Inflammatory macrophage (primary cell): ENCODE results near the gene FAM221B.

Source experiments
- DNase-seq, 2 donors: peaks; one replicate each; pipeline ENCODE4 v3.0.0-alpha.2; 2020 to 2022
- total RNA-seq, 18 experiments: gene quantifications; one replicate each; lab custom pipeline; 2026; ENCODE audit warnings: mixed read lengths in 6 of 18, inconsistent platforms in 2 of 18; lab: John Stamatoyannopoulos, UW

The FAM221B gene, protein sequence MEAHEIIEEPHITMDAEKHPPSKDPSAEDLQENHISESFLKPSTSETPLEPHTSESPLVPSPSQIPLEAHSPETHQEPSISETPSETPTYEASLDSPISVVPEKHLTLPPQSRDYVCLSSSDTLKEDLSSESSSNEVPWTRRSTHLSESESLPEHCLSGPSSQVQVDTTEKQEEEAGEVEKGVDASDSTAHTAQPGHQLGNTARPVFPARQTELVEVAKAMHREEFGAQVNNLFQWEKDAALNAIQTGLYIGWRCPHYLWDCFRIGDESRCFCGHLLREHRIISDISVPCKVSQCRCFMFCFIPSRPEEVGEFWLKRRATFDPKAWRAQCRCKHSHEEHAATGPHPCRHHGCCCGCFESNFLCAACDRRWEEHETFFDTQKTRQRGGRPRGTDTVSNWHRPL
- total RNA-seq: 0 to 0.12 (median 0) reads per million in 18 experiments

DNA sequence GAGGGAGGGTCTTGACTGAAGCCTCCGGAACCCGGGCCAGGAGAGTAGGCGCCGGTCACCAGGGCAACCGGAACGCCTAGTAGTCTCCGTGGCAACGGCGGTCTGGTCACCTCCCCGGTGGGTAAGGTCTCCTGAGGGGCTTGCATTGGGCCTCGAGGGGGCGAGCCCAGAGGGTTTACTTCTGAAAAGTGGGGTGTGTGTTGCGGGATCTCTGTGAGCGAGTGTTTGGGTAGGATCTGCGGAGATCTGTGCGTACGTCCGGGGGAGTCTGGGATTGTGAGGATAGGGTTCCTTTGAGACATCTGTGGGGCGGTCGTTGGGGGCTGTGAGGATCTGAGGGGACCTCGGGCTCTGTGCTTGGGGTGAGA lies at the start of gene FAM221B:
FAM221B (minus strand) TSS at position 17 of the 368 bp plus-strand sequence. CDS start 2,571 bp downstream, outside the sequence.
- no peak for DNase-seq

DNA sequence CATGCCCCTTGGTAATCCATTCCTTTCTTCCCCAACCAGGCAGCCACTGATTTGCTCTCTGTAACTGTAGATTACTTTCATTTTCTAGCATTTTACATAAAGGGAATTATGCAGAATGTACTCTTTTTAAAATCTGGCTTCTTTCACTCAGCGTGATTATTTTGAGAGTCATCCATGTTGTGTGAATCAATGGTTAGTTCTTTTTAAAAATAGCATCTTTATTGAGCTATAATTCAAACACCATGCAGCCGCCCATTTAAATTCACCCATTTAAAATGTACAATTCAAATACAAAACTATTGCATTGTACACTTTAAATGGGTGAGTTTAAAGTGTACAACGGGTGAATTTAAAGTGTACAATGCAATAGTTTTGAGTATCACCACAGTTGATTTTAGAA lies 44.0 kb upstream of the FAM221B start:
- no peak for DNase-seq

DNA sequence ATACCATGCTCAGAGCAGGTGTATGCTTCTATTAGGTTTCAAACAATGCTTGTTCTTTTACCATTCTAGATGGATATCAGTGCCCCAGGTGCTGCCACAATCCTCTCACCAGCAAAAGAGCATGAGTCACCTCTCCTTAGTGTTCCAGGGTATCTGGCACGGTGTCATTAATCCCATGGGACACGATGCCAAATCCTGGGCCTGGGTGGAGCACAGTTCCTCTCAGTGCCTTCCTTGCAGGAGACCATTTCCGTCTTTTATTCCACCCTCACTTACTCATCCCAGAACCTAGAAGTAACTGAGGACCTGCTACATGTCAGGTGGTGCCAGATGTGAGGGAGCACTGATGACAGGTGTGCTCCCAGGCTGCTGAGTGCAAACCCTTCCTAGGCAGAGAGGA lies 43.0 kb upstream of the FAM221B start:
- no peak for DNase-seq

DNA sequence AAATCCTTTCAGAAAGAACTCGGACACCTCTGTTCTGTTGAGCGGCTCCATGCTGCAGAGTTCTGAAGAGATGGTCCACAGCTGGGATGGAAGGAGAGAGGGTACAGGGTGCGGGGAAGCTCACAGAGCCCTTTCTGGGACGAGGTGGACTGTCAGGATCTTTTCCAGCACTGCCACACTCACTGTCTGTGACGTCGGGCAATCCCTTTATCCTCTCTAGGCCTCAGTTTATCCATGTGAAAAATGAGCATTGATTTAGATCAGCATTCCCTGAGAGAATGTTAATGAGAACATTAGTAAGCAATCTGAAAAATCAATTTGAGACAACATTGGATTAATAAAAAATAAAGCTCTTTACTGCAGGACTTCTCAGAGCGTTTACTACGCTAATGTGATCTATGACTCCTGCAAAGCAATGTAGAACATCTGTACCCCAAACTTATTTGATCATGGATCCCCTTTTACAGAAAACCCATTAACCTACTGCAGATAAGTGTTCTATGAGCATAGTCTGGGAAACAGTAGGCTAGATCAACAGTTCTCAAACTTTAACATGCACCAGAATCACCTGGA lies 41.9 kb upstream of the FAM221B start, which contains the start of gene OR13J1:
OR13J1 (minus strand) TSS at position 51 of the 573 bp plus-strand sequence; CDS start at position 51, 0 bp downstream.
- DNase-seq: no peak

GRCh38 chr9:35869621-35870216 lies 41.2 kb upstream of the FAM221B start:
- DNase-seq: no peak

GRCh38 chr9:35868933-35869332 lies 40.4 kb upstream of the FAM221B start:
- no peak for DNase-seq

GRCh38 chr9:35867538-35867937 lies 39.0 kb upstream of the FAM221B start:
- DNase-seq: no peak

DNA sequence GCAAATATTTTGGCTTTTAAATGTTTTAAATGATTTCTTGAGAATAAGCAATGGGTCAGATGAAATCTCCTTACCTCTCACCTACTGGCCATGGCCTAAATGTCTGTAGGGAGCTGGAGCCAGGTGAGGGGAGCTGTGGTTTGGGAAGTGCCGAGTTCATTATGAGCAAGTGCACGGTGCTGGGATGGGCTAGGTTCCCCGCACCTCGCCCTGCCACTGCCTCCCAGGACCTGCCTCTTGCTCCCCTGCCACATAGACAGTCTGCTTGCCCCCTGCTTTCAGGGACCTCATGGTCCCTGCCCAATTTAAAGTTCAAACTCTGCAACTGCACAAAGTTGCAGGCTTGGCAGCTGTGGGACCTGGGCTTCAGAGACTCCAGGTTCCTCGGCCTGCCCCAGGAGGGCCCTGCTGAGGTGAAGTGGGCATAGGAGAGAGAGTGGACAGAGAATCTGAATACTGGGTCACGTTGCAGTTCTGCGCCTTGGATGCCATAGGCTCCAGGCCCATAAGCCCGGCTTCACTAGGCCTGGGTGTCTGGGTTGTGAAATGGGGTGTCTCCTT lies 36.2 kb upstream of the FAM221B start:
- no peak for DNase-seq

DNA sequence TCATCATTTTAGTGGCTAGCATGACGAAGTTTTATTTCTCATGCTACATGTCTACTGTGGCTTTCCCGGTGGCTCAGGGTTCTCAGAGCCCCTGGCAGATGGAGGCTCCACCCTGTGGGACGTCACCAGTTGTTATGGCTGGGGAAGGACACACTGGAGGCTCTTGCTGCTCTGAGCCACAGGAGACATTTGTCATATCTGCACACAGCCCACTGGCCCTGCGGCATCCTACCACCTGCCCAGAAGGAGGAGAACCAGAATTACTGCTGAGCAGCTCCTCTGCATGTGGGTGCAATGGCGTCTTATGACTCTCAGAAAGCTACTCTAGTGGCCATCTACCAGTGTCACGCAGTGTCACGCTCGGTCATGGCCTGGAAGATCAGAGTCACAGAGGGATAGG lies 35.1 kb upstream of the FAM221B start:
- no peak for DNase-seq

- no peak for DNase-seq
Measured at GRCh38 chr9:35862328-35862727, 33.8 kb upstream of the FAM221B start.

GRCh38 chr9:35861161-35861897 lies 32.8 kb upstream of the FAM221B start:
- no peak for DNase-seq

- no peak for DNase-seq
Measured at GRCh38 chr9:35859990-35860339, 31.4 kb upstream of the FAM221B start.

DNA sequence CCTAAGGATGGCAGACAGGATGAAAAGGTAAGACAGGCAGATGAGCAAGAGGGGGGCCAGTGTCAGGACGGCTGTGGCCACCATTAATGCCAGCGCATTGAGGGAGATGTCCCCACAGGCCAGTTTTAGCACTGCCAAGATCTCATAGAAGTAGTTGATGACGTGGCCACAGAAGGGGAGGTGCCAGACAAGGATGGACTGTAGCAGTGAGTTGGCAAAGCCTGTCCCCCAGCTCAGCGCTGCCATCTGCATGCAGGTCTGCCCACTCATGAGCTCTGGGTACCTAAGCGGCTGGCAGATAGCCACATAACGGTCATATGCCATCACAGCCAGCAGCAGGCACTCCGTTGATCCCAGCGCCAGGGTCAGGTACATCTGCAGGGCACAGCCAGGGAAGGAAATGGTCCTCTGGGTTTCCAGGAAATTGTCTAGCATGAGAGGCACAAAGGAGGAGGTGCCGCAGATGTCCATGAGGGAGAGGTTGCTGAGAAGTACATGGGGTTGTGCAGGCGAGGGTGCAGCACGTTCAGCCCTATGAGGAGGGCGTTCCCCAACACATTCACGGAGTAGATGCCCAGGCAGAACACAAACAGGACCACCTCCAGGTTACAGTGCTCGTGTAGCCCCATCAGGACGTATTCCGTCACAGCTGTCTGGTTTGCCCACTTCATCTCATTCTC lies 30.9 kb upstream of the FAM221B start:
- DNase-seq: no peak

- no peak for DNase-seq
Measured at GRCh38 chr9:35858458-35858857, 29.9 kb upstream of the FAM221B start.

- no peak for DNase-seq
Measured at GRCh38 chr9:35856882-35857281, 28.4 kb upstream of the FAM221B start.

DNA sequence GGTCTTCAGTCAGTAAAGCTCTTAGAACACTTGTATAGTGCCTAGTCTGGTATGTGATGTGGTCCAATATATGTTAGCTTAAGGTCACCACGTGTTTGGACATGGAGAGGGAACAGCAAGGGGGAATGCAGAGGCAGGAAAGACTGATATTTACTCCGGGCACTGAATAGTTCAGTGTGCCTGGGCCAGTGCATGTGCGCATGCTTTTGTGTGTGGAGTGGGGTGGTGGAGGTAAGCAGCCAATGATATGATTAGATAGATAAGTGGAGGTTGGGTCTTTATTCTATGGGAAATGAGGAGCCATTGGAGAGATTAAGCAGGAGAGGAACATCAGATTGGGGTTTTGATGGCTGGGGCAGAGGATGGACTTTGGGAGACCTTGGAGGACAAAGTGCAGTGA lies 27.7 kb upstream of the FAM221B start:
- DNase-seq: no peak

- DNase-seq: no peak
Measured at GRCh38 chr9:35854091-35854762, 25.7 kb upstream of the FAM221B start.

DNA sequence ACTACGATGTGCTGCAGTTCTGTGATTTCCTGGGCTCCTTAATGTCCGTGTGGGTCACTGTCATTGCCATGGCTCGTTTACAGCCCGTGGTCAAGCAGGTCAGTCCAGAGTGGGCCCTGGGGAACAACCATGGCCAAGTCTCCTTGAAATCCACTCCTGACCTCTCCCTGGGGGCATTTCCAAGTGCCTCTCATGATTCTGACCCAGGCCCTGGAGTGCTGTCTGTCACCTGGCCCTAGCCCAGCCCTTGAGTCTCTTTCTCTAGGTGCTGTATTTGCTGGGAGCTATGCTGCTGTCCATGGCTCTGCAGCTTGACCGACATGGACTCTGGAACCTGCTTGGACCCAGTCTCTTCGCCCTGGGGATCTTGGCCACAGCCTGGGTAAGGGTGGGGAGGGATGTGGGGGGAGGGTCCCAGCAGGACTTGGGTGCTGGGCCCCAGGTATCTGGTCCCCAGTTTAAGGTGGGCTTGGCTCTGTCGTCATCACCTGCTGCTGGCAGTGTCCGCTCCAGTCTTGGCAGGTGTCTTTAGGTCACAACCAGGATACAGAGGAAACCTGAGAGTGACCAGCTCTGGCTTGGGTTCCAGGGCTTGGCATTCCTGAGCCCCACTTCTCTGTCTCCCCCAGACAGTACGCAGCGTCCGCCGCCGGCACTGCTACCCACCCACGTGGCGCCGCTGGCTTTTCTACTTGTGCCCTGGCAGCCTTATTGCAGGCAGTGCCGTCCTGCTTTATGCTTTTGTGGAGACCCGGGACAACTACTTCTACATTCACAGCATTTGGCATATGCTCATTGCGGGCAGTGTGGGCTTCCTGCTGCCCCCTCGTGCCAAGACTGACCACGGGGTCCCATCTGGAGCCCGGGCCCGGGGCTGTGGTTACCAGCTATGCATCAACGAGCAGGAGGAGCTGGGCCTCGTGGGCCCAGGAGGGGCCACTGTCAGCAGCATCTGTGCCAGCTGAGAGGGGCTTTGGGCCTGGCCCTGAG lies 24.6 kb upstream of the FAM221B start:
- no peak for DNase-seq

DNA sequence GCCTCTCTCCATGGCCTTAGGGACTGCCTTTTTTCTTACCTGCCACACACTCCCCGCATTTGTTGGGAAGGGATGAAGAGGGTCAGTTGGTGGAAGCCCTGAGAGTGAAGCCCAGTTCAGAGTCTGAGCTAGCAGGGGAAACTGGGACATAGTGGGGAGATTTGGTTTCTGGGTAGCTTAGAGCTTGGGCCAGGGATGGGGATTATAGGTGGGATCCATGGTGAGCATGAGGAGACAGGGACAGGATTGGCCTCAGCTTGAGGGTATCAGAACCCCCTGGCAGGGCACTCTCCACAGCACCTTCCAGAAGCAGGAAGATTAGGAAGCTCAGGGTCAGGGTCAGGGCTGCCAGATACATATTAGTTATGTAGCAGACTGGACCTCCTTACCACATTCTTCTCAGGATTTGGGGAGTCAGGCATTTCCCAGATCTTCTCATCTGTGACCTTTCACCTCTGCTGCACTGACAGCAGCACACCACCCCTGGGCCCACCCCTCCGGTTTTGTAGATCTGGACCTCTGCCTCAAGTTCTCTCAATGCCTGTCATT lies 23.8 kb upstream of the FAM221B start:
- no peak for DNase-seq
